HG02763 (cell line): ENCODE measurements around the gene SNRNP27.

Experiments used
- ATAC-seq: cut with Tn5 transposase; IDR thresholded peaks from one replicate; pipeline ENCODE4 v1.9.1; 2021; ENCODE audit warnings: mild to moderate bottlenecking, moderate library complexity; ENCODE audit not compliant: unreplicated experiment

SNRNP27 gene

GRCh38 chr2:69914950-69915945 lies 21.5 kb downstream of the SNRNP27 start, which contains the start of gene MXD1:
Gene MXD1, plus strand, starts transcription at chr2:69915109. Its CDS starts 222 bp downstream, at chr2:69915331.
- no peak for ATAC-seq

GRCh38 chr2:69916106-69916505 lies 22.4 kb downstream of the SNRNP27 start:
- no peak for ATAC-seq

- ATAC-seq, result no peak
Measured at GRCh38 chr2:69917852-69918251, 24.1 kb downstream of the SNRNP27 start.

- no peak for ATAC-seq
Measured at GRCh38 chr2:69918401-69918800, 24.6 kb downstream of the SNRNP27 start.

GRCh38 chr2:69923116-69923515 lies 29.4 kb downstream of the SNRNP27 start:
- ATAC-seq, result no peak

GRCh38 chr2:69926849-69927515 lies 33.2 kb downstream of the SNRNP27 start:
- no peak for ATAC-seq

GRCh38 chr2:69931832-69932595 lies 38.3 kb downstream of the SNRNP27 start:
- ATAC-seq, result no peak

- ATAC-seq, result no peak
Measured at GRCh38 chr2:69932596-69932922, 38.8 kb downstream of the SNRNP27 start.

GRCh38 chr2:69933254-69933828 lies 39.6 kb downstream of the SNRNP27 start:
- ATAC-seq, result no peak

GRCh38 chr2:69933839-69934613 lies 40.3 kb downstream of the SNRNP27 start:
- no peak for ATAC-seq

- no peak for ATAC-seq
Measured at GRCh38 chr2:69934614-69934908, 40.8 kb downstream of the SNRNP27 start.

GRCh38 chr2:69935011-69935410 lies 41.3 kb downstream of the SNRNP27 start:
- ATAC-seq, result no peak

GRCh38 chr2:69936906-69937305 lies 43.1 kb downstream of the SNRNP27 start:
- ATAC-seq, result no peak

- no peak for ATAC-seq
Measured at GRCh38 chr2:69937968-69938367, 44.2 kb downstream of the SNRNP27 start.

GRCh38 chr2:69939722-69940121 lies 46.0 kb downstream of the SNRNP27 start:
- ATAC-seq, result no peak

GRCh38 chr2:69940691-69941090 lies 46.9 kb downstream of the SNRNP27 start:
- ATAC-seq, result no peak

GRCh38 chr2:69943000-69943842 lies 49.5 kb downstream of the SNRNP27 start:
- no peak for ATAC-seq

- ATAC-seq, result no peak
Measured at GRCh38 chr2:69943843-69944525, 50.2 kb downstream of the SNRNP27 start.

- no peak for ATAC-seq
Measured at GRCh38 chr2:69944756-69945155, 51.0 kb downstream of the SNRNP27 start.
